HFFc6 (cell line): ENCODE data around the gene FAM83E. TPM values are rescaled to one million over a fixed set of nuclear protein-coding genes. Genes with fewer than 3 reads are reported as not detected.

Source experiments
- DNase-seq: peaks from one replicate; pipeline ENCODE4 v3.0.0-alpha.2; 2018
- H3K27ac Mint-ChIP-seq: 2 replicates; pipeline ENCODE4 v1.8.0; 2020; ENCODE audit warnings: mild to moderate bottlenecking, mixed read lengths
- H3K27me3 Mint-ChIP-seq: 2 replicates; pipeline ENCODE4 v1.8.0; 2021; ENCODE audit warnings: mild to moderate bottlenecking, moderate library complexity, mixed read lengths; ENCODE audit not compliant: insufficient read depth
- H3K36me3 Mint-ChIP-seq: 2 replicates; pipeline ENCODE4 v1.8.0; 2021; ENCODE audit warnings: low read depth, mixed read lengths
- H3K4me1 Mint-ChIP-seq: 2 replicates; pipeline ENCODE4 v1.8.0; 2020; ENCODE audit warnings: low read depth, mixed read lengths
- H3K4me3 Mint-ChIP-seq: 2 replicates; pipeline ENCODE4 v1.8.0; 2020; ENCODE audit warnings: mild to moderate bottlenecking, moderate library complexity, mixed read lengths
- H3K9me3 Mint-ChIP-seq: 2 replicates; pipeline ENCODE4 v1.8.0; 2020; ENCODE audit warnings: mild to moderate bottlenecking, mixed read lengths
- CTCF ChIP-seq: fragments of 200-600 bp; sonication (generic); IDR thresholded peaks from 2 replicates; pipeline ENCODE4 v1.5.0; 2021; ENCODE audit warnings: antibody characterized with exemption, mild to moderate bottlenecking
- total RNA-seq, 6 experiments: library from RNA; stranded (reverse); fragmentation: NEBNext Ultra II Directional; extraction: Animal tissue kit (Norgen Biotek cat#: 25700); gene quantifications; 2 replicates in 1 of 6; 3 replicates in 5 of 6; pipeline ENCODE4 v1.2.3, GENCODE V29; 2021

The FAM83E gene
- total RNA-seq, 6 experiments from 2014 or later, result 0.23 to 0.99 (median 0.54) TPM

DNA sequence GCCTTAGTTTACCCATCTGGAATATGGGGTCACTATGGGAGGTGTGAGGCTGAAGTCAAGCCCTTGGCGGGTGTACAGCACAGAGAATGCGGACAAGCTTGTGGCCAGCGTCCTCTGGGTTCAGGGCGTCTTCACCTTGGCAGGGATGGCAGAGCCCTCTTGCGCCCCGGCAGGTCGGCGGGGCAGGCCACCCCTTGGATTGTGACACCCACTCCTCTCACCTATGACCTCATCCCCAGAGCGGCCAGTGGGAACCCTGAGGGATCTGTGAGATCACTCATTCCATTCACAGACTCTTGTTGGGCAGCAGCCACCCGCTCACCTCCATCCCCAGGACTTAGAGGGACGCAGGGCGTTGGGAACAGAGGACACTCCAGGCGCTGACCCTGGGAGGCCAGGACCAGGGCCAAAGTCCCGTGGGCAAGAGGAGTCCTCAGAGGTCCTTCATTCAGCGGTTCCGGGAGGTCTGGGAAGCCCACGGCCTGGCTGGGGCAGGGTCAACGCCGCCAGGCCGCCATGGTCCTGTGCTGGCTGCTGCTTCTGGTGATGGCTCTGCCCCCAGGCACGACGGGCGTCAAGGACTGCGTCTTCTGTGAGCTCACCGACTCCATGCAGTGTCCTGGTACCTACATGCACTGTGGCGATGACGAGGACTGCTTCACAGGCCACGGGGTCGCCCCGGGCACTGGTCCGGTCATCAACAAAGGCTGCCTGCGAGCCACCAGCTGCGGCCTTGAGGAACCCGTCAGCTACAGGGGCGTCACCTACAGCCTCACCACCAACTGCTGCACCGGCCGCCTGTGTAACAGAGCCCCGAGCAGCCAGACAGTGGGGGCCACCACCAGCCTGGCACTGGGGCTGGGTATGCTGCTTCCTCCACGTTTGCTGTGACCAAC, 8.2 kb downstream of the FAM83E start, which contains the start of gene SPACA4:
Gene SPACA4, plus strand, starts transcription at position 280 of the 896 bp plus-strand sequence. Its CDS starts 237 bp downstream, at position 517.
- Mint-ChIP-seq H3K9me3 (no peaks in the 10 kb centered on the region), H3K4me1 (no peaks in the 10 kb centered on the region), H3K4me3 (no peak within 1 kb of the TSS), H3K27me3 (peaks cover under 1% of the 10 kb centered on the region; the same call in 1 of the 2 replicates), H3K36me3 (no peaks in the 10 kb centered on the region), H3K27ac (no peak within 1 kb of the TSS)
- no peak for TF ChIP-seq CTCF
- DNase-seq, result no peak

GRCh38 chr19:48603850-48604249, 11.0 kb downstream of the FAM83E start:
- Mint-ChIP-seq H3K27me3 (no peaks in the 10 kb centered on the region; the same call in none of the 2 replicates), H3K4me3 (no peak overlapping the region), H3K36me3 (no peaks in the 10 kb centered on the region)

GRCh38 chr19:48603449-48603848, 11.4 kb downstream of the FAM83E start:
- Mint-ChIP-seq H3K4me1 (no peaks in the 10 kb centered on the region), H3K9me3 (no peaks in the 10 kb centered on the region), H3K4me3 (no peak overlapping the region), H3K27ac (no peak overlapping the region), H3K27me3 (no peaks in the 10 kb centered on the region; the same call in none of the 2 replicates), H3K36me3 (no peaks in the 10 kb centered on the region)
- TF ChIP-seq CTCF, result no peak
- DNase-seq, result no peak

More at GRCh38 chr19:48603850-48604249, 11.0 kb downstream of the FAM83E start:
- Mint-ChIP-seq H3K4me1 (no peaks in the 10 kb centered on the region), H3K9me3 (no peaks in the 10 kb centered on the region), H3K27ac (no peak overlapping the region)
- TF ChIP-seq CTCF, result no peak
- no peak for DNase-seq

DNA sequence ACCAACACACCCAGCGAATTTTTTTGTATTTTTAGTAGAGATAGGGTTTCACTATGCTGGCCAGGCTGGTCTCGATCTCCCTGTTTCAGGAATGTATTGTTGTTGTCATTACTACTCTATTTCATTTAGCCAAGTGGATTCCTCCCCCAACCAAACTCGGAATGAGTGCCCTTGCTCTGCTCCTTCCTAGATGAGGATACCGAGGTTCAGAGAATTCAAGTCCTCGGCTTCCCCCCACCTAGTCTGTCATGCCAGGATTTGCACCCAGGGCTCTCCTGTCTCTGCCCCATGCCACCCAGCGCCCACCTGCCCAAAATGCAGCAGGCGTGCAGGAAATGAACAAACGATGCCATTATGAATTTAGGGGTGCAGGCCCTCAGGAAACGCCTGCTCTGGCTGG, 11.9 kb downstream of the FAM83E start:
- Mint-ChIP-seq H3K4me1 (no peaks in the 10 kb centered on the region), H3K36me3 (no peaks in the 10 kb centered on the region), H3K4me3 (no peak overlapping the region), H3K27ac (no peak overlapping the region), H3K27me3 (no peaks in the 10 kb centered on the region; the same call in none of the 2 replicates), H3K9me3 (no peaks in the 10 kb centered on the region)
- no peak for TF ChIP-seq CTCF
- no peak for DNase-seq

GRCh38 chr19:48600679-48601417, 14.0 kb downstream of the FAM83E start:
- TF ChIP-seq CTCF, result no peak
- Mint-ChIP-seq H3K9me3 (no peaks in the 10 kb centered on the region), H3K36me3 (no peaks in the 10 kb centered on the region), H3K27me3 (no peaks in the 10 kb centered on the region; the same call in none of the 2 replicates), H3K4me1 (no peaks in the 10 kb centered on the region), H3K4me3 (no peak overlapping the region), H3K27ac (no peak overlapping the region)
- DNase-seq, result no peak
